ENCODE results near the gene APAF1.
"Not testable (repeated sequence)": the region's sequence is repeated elsewhere in the genome, so short reads cannot be mapped to it uniquely, and the experiment has no call there.

APAF1 gene, protein sequence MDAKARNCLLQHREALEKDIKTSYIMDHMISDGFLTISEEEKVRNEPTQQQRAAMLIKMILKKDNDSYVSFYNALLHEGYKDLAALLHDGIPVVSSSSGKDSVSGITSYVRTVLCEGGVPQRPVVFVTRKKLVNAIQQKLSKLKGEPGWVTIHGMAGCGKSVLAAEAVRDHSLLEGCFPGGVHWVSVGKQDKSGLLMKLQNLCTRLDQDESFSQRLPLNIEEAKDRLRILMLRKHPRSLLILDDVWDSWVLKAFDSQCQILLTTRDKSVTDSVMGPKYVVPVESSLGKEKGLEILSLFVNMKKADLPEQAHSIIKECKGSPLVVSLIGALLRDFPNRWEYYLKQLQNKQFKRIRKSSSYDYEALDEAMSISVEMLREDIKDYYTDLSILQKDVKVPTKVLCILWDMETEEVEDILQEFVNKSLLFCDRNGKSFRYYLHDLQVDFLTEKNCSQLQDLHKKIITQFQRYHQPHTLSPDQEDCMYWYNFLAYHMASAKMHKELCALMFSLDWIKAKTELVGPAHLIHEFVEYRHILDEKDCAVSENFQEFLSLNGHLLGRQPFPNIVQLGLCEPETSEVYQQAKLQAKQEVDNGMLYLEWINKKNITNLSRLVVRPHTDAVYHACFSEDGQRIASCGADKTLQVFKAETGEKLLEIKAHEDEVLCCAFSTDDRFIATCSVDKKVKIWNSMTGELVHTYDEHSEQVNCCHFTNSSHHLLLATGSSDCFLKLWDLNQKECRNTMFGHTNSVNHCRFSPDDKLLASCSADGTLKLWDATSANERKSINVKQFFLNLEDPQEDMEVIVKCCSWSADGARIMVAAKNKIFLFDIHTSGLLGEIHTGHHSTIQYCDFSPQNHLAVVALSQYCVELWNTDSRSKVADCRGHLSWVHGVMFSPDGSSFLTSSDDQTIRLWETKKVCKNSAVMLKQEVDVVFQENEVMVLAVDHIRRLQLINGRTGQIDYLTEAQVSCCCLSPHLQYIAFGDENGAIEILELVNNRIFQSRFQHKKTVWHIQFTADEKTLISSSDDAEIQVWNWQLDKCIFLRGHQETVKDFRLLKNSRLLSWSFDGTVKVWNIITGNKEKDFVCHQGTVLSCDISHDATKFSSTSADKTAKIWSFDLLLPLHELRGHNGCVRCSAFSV (N-terminal part only)

DNA sequence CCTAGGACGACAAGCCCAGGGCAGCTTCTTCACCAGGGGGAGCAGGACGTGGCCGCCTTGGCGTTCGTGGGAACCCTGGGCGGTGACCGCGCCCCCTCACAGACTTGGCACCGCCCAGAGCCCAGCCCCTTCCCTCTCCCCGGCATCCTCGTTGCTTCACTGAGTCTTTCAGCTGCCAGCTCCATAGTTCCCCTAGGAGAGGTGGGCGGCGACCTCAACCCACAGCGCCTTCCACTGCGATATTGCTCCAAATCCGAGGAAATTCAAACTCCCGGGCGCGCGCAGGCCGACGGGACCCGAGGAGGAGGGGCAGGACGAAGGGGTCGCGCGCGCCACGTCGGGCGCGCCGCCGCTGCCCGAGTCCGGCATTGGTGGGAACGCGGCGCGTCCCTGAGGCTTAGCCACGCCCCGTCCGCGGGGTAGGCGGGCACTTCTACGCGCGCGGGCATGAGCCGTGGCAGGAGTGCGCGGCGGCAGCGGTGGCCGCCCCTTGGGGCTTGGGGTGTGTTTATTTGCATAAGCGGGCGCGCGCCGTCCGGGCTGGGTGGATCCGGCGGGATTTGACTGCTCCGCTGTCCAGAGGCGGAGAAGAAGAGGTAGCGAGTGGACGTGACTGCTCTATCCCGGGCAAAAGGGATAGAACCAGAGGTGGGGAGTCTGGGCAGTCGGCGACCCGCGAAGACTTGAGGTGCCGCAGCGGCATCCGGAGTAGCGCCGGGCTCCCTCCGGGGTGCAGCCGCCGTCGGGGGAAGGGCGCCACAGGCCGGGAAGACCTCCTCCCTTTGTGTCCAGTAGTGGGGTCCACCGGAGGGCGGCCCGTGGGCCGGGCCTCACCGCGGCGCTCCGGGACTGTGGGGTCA, at the start of gene APAF1, which contains the start of gene IKBIP:
Gene APAF1, plus strand, starts transcription at position 579 of the 860 bp plus-strand sequence. CDS start 3,070 bp downstream, outside the sequence.
Gene IKBIP, minus strand, starts transcription at position 77 of the 860 bp plus-strand sequence. CDS start 87 bp downstream, outside the sequence.
- DNase-seq = peak; percentile 94 to 96

DNA sequence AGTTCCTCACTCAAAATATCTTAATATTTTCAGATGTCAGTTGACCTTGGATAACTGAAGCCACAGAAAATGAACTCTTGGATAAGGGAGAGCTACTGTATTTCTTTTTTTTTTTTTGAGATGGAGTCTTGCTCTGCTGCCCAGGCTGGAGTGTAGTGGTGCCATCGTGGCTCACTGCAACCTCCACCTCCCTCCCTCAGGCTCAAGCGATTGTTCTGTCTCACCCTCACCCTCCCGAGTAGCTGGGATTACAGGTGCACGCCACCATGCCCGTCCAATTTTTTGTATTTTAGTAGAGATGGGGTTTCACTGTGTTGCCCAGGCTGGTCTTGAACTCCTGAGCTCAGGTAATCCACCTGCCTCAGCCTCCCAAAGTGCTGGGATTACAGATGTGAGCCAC, 47.8 kb upstream of the APAF1 start:
- not testable (repeated sequence) for DNase-seq

DNA sequence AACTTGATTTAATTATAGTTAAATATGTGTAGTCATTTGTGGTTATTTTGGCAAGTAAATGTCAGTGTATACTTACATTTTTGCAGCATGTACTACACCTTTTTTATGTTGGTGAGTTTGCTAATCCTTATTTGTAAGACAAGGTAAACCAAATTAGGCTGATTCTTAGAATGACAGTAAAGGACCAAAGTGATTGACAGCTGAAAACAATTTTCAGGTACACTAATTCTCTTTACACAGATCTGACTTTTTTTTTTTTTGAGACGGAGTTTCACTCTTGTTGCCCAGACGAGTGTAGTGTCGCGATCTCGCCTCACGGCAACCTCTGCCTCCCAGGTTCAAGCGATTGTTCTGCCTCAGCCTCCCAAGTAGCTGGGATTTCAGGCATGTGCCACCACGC, 43.2 kb upstream of the APAF1 start:
- DNase-seq = no peak

GRCh38 chr12:98606359-98606988, 38.6 kb upstream of the APAF1 start:
- no peak for DNase-seq

- DNase-seq = no peak
Measured at GRCh38 chr12:98610596-98610995, 34.5 kb upstream of the APAF1 start.

DNA sequence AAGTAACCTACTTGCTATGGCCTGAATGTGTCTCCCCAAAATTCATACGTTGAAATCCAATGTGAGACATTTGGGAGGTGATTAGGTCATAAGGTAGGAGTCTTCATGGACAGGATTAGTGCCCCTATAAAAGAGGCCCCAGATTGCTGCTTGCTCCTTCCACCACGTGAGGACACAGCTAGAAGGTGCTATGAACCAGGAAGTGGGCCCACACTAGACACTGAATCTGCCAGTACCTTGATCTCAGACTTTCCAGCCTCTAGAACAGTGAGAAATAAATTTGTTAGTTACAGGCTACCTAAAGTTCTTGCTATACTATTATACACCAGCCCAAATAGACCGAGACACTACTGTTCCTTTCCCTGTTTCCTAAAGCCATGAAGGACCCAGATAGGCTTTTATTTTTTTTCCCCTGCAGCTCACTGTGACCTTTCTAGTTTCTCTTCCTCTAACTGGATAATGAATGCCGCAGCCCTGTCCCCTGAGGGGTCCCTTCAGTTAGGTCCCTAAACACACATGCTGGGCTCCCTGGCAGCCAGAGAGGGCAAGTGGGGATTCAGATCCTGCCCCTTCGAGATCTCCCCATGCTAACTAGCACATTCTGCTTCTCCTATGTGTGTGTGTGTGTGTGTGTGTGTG, 32.3 kb upstream of the APAF1 start:
- DNase-seq = peak in 1 of 2 donors; percentile 28

DNA sequence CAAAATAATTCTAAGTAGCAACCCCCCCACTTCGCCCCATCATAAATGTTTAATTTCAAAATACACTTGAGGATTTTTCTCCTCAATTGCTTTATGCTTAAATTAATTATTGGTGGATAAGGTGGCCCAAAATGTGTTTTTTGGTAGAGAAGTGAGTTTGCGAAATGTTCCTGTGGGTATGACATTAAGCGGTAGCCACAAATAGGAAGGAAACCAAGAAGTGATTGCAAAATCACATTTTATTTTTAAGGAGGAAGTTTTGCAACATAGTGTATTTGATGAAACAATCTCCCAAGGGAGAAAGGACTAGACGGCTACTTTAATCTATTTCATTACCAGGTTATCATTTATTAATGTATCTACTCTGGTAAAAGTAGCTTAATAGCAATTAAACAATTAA, 26.1 kb upstream of the APAF1 start:
- DNase-seq = no peak

DNA sequence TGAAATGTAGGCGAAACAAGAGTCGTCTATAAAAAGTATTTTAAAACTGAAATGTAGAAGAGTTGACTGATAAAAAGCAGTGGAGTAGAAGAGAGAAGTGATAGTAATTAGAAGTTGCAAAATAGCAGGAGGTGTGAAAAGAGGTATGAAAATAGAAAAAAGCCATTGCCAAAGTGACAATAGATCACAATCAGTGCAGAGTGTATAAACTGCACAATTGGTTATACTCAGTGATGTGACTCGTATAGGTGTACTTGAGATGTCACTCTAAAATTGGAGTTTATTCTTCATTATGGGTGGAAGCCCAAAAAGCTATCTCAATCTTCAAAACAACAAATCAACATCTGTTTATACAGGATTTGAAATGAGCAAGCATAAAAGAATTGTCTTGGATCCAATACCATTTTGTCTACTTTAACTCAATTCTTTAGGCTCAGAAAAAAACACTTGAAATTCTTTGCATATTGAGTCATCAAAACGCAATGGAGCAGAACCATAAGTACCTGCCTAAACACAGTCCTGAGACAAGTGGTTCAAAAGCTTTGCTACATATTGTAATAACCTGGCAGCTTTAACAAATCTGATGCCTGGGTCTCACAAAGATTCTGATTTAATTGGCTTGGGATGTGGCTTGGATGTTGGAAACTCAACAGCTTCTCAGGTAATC, 9.3 kb upstream of the APAF1 start:
- no peak for DNase-seq

DNA sequence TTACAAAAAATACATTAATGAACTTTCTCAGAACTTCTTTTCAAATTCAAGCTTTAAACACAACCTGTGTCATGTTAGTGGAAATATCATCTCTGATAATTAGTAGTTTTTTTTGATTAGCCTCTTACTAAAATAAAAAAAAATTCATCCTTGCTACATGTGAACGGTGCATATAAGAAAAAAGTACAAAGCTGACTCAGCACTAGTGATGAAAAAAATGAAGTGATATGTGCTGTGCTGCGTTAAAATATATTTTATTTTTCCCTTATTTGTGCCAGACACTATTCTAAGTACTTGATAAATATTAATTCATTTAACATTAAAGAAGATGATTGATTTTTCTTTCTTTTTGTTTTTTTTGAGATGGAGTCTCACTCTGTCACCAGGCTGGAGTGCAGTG, 8.0 kb upstream of the APAF1 start:
- no peak for DNase-seq

GRCh38 chr12:98638009-98638408, 7.1 kb upstream of the APAF1 start:
- DNase-seq = no peak

DNA sequence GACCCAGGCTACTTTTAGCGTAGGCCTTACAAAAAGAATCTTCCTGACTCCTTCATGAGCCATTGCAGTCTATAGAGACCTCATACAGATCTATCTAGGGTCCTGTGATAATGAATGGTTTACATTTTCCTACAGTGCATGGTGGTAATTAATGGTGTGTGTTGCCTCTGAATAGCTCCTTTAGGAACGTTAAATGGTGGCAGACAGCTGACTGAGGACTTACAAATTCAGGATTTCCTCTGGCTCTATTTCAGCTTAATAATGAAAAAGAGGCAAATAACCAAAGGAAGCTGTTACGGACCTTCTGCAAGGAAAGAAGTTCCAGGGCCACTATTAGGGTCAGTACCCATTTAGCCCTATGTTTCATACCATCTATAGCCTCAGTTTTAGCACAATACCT, 5.6 kb upstream of the APAF1 start:
- no peak for DNase-seq

DNA sequence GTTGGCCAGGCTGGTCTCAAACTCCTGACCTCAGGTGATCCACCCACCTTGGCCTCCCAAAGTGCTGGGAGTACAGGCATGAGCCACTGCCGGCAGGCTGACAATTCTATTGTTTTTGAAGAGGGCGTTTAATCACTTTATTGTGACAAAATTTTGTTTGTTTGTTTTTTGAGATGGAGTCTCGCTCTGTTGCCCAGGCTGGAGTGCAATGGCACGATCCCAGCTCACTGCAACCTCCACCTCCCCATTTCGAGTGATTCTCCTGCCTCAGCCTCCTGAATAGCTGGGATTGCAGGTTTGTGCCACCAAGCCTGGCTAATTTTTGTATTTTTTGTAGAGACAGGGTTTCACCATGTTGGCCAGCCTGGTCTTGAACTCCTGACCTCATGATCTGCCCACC, 2.3 kb upstream of the APAF1 start:
- DNase-seq = not testable (repeated sequence)

DNA sequence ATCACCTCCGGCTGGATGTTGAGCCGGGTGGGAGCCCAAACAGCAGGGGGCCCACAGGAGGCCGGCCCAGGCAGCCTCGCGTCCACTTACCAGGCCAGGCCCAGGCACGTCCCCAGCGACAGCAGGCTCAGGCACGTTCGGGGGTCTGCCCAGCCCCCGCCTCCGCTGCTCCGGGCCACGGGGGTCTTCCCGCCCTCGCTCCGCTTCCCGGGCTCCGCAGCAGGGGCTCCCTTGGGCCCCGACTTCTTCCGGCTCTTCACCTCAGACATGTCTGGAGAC, 718 bp upstream of the APAF1 start:
- DNase-seq = no peak

DNA sequence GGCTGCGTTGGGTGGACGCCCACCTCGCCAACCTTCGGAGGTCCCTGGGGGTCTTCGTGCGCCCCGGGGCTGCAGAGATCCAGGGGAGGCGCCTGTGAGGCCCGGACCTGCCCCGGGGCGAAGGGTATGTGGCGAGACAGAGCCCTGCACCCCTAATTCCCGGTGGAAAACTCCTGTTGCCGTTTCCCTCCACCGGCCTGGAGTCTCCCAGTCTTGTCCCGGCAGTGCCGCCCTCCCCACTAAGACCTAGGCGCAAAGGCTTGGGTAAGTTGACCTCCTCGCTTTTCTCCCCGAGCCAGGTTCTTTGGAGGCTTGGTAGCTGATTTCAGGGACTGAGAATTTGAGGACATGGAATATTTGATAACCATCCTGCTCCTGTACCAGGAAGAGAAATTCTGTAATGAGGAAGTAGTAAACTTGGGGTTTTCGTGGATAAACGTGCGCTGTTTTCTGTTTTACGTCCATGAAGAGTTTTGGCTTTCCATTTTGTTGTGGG, 530 bp downstream of the APAF1 start:
- no peak for DNase-seq

- DNase-seq = no peak
Measured at GRCh38 chr12:98646294-98647090, 1.4 kb downstream of the APAF1 start.

- DNase-seq = no peak
Measured at GRCh38 chr12:98651328-98651727, 6.2 kb downstream of the APAF1 start.

- peak in 1 of 2 donors; percentile 63 for DNase-seq
Measured at GRCh38 chr12:98653866-98654493, 8.9 kb downstream of the APAF1 start.

GRCh38 chr12:98656289-98657101, 11.4 kb downstream of the APAF1 start:
- no peak for DNase-seq

Data from CD4-positive, alpha-beta T cell treated with Interleukin-1 beta for 1 hour (primary cell).